Stimulated activated CD4-positive, alpha-beta T cell treated with anti-CD3 and anti-CD28 coated beads, Interleukin-4, amount 100 ng/mL, for 4 hours (primary cell): Measurements from ENCODE around the gene SVBP.
A peak's percentile ranks its signal among the peaks of the same experiment; 100 is the strongest.

Experiments
- DNase-seq, 2 experiments: peaks; one replicate each; pipeline ENCODE4 v3.0.0-alpha.2; 2020

The SVBP gene

DNA sequence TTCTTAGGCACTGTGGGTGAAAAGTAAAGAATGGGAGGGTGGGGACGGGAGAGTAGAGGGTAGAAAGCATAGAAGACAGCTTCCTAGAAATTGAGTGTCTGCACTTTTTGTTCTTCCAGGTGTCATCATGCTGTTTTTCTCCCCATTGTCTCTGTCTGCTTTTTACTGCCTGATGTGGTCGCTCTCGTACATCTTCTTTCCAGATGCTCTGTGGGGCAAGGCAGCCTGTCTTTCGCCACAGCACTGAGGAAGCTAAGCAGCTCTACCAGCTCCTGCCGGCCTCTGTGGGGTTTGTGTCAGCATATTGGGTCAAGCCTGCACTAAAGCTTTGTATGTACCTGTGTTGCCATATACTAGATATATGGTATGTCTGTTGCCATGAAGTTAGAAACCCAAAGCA, 19.2 kb downstream of the SVBP start:
- no peak for DNase-seq

DNA sequence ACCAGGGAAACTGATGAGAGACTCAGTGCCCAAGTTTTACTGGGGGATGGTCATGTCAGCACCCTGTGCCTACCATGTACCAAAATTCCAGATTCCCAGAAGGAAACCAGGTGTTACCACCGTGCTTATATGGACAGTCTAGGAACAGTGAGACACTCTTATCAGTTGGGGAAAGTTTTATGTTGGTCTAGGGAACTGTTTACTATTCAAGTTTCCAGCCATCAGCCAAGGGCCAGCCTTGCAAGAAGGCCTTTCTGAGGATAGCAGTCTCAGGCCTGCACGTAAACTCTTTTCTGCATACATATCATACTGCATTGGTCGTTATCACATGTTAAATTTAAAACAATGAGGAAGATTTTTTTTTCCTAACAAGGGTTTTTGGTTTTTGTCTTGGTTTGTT, 19.8 kb downstream of the SVBP start:
- no peak for DNase-seq

GRCh38 chr1:42793824-42794223, 23.4 kb downstream of the SVBP start:
- no peak for DNase-seq

GRCh38 chr1:42788021-42788420, 29.2 kb downstream of the SVBP start:
- no peak for DNase-seq

DNA sequence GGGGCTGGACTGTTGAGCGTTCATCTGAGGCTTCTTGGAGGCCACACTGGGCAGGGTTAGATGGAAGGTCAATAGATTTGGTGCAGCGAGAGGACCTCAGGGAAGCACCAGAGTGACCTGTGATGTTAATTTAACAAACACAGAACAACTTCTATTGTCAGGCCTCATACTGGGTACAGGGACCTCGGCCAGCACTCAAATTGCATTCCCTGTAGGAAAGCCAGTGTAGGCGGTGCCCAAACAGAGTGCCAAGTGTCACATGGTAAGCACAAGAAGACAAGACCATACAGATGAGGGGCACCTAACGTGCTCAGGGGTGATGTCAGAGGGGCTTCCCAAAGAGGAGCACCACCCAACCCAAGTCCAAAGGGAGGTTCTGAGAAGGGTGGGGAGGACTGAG, 31.1 kb downstream of the SVBP start:
- DNase-seq, result no peak

- DNase-seq, result peak; percentile 40 to 43
These were observed 32.1 kb downstream of the SVBP start, which contains the start of gene TMEM269 for GRCh38 chr1:42784946-42785693. TMEM269 (plus strand) TSS chr1:42784991; CDS start chr1:42789894, 4,903 bp downstream.

DNA sequence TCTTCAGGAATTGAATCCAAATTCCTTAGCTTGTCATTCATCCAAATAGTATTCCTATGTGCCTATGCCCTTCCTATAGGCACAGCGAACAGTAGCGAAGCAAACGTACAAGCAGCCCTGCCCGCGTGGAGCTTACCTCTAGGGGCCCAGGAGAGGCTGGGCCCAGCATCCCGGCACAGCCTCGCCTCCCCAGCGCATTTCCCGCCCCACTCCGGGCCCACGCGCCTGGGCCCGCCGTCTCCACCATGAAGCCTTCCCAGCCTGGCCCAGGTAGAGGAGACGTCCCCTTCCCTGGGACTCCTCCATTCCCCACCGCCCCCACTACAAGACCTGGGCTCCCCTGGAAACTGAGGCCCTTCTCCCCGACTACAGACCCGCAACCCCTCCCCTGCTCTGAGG, 32.7 kb downstream of the SVBP start:
- DNase-seq, result no peak

DNA sequence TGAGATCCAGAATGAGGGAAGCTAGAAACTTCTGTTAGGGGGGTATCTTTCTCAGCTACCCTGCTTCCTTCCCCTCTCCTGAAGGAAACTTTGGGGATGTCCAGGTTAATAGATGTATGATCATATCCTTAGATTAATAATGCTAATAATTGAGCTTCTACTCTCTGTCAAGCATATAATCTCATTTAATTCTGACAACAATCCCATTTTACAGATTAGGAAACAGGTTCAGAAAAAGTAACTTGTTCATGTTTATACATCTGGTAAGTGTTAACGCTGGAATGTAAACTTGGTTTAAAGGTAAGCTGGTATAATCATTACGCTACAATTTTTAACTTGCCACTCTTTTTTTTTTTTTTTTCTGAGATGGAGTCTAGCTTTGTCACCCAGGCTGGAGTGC, 34.1 kb downstream of the SVBP start:
- no peak for DNase-seq

DNA sequence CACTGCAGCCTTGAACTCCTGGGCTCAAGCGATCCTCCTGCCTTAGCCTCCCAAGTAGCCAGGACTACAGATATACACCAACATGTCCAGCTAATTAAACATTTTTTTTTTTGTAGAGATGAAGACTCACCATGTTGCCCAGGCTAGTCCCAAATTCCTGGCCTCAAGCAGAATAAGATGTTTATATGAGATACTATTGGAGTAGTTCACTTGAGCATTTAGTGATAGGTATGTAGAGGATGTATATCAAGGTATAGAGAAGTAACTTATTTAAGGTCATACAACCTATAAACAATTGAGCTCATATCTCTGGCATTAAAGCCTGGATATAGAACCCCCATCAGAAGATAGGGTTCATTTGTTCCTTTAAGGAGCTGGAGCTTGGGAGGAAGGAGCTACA, 37.0 kb downstream of the SVBP start:
- DNase-seq, result no peak

DNA sequence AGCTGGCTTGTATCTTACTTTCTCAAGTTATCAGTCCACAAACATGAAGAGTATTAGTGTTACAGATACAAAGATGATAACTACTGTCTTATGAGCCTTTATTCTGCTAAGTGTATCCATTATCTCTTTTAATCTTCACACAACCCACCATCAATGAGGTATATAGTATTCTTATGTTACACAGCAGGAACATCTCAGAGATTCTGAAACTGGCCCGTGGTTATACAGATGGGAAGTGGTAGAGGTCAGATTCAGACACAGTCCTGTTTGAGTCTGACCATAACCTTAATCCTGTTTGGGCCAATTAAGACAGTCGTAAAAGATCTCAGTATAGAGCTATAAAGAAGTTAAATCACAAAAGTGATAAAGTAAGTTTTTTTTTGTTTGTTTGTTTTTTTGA, 37.5 kb downstream of the SVBP start:
- DNase-seq, result no peak

- no peak for DNase-seq
These were observed 39.3 kb downstream of the SVBP start for GRCh38 chr1:42777852-42778251.

DNA sequence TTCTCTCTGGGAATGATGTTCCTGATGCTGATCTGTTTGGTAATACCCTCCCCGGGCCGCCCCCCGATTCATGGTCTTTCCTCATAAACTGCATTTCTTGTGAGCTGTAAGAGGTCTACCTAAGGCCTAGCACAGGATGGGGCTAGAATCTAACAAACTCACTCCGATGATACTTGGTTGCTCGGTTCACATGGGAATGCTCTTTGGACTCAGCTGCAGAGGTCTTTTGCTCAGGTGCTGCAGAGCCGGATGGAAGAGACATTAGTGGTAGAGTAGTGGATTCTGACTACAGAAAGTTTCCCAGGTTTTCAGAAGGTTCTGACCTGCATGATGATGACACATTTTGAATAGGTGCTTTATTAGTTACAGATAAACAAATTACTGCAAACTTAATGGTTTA, 40.7 kb downstream of the SVBP start:
- DNase-seq, result no peak

DNA sequence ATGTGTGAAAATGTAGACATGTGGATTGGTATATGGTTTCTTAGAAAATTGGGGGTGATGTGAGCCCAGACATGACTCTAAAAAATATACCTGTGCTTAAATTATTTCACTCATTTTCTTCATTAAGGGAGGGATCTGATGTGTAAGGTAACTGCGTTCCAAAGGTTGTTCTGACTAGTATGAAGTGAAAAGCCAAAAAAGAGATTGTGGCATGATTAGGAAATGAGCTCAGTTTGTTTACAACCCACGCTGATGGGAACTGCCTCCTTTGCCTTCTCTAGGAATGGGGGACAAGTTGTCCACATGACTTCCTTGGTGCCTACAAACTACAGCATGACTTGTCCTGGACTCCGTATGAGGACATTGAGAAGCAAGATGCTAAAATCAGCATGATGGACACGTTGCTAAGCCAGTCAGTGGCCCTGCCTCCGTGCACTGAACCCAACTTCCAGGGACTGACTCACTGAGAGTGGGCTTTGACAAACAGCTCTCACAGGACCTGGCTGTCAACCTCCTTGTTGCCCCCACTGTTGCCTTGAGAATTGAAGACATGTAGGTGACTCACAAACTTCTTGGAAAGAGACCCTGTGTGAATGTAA, 42.2 kb downstream of the SVBP start:
- DNase-seq, result no peak

- DNase-seq, result no peak
These were observed 43.8 kb downstream of the SVBP start for GRCh38 chr1:42773420-42773819.

DNA sequence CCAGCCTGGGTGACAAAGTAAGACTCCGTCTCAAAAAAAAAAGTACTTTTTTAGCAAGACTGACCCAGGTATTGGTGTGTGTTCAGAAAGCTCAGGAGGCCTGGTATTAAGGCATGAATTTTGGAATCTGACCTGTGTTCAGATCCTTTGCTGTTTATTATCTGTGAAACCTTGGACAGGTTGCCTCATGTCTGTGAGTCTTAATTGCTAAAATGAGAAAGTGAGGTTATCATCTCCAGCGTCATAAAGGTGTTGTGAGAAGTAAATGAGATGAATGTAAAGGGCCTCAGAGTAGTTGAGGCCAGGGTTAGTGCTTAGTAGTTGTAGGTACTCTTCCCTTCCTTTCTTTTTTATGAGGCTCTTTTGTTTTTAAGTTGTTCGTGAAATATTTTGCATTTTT, 47.4 kb downstream of the SVBP start:
- DNase-seq, result no peak

DNA sequence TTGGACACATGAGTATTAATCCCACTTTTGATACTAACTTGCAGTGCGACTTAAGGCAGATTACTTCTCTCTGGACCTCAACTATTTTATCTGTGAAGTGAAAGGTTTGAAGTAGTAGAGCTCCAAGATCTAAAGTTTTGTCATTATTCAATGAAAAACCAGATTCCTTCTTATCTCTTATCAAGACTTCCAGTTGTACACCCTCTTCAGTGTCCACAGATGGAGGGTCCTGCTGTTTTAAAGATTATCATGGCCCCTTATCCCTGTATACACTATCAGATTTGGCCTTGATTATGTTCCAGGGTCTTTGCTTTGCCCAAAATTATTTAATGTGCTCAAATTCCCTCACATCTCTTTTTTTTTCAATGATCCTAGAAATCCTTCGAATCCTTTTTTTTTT, 49.0 kb downstream of the SVBP start:
- no peak for DNase-seq

- DNase-seq, result no peak
These were observed 49.6 kb downstream of the SVBP start for GRCh38 chr1:42767510-42768000.

DNA sequence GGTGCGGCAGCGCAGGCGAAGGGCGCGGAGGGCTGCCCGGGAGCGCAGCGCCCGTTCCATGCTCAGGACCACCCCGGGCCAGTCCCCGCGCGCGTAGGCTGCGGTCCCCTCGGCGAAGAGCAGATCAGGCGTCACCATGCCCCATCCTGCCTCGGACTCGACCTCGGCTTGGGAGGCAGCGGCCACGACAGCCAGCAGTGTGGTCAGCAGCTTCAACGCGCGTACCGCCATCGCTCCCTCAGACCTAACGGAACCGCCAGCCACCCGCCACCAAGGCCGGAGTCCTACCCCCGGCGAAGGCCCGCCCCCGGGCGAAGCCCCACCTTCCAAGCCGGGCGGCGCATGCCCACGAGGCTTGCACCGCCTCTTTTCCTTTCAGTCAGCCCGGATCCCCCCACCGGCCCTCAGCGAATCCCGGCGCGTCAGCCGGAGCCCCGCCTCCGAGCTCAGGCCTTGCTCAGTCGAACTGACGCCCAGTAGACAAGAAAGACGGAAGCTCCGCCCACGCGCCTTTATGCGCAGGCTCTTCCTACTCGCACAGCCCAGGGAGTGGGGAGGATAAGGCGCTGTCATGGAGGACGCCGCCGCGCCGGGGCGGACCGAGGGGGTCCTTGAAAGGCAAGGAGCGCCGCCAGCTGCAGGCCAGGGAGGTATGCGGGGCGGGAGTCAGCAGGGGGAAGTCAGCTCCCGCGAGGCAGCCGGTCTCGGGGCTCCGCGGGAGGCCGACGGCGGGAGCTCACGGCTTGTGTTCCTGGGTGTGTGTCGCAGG, 50.3 kb downstream of the SVBP start, which contains the start of the genes C1orf50 and P3H1:
Gene C1orf50 (plus strand): TSS at position 509 of the 769 bp plus-strand sequence. CDS start 63 bp downstream, at position 572.
Gene P3H1 (minus strand): TSS at position 288 of the 769 bp plus-strand sequence. CDS start 57 bp downstream, at position 231.
- peak; percentile 99 to 100 for DNase-seq

DNA sequence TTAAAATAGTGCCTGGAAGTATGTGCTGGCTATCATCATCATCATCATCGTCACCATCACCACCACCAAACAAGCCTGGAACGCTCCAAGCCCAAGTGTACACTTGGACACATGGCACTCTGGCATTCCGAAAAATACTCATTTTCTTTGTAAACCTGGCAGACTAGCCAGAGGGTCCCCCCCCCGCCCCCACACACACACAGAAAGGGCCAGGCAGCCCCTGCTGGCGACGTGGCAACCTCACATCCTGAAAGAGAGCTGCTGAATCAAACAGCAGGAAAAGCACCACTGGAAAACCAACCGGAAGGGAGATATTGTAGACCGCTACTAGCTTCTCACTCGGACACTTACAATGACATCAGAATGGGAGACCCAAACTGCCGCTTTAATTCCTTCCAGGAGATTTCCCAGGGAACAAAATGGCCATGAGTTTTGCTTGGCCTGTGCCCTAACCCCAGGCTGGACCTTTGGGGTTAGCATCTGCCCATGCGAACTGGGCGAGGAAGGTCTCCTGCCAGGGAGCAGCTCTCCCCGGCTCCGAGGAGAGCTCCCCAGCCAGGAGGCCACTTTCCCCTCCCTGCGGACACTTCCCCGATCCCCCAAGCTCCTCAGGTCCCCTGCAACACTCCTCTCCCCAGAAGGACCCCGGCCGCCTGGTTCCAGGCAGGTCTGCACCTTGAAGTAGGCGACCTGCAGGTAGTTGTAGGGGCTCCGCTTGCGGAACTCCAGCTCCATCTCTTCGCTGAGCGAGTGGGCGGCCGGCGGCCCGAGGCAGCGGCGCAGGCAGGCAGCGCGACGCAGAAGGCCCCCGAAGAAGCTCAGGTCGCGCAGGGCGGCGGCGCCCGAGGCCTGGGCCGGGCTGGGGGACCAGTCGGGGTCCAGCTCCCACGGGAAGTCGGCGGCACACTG, 51.1 kb downstream of the SVBP start:
- peak; percentile 47 to 50 for DNase-seq

- DNase-seq, result no peak
These were observed 51.9 kb downstream of the SVBP start for GRCh38 chr1:42765269-42765668.

DNA sequence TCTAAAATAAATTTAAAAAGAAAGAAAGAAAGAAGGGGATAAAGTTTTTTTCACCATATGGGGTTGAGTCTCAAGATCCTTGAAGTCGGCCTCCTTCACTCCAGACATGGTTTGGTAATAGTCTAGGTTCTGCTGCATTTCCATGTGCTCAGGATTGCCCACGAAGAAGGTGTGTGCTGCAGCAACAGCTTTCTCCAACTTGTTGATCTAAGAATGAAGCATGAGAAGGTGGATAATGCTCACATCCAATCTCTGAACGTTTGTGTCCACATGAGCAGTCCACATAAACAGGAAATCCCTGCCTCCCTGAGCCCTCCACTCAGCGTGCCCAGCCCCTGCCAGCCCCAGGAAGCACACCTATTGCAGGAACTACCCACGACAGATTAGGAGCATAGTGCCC, 54.9 kb downstream of the SVBP start:
- no peak for DNase-seq

DNA sequence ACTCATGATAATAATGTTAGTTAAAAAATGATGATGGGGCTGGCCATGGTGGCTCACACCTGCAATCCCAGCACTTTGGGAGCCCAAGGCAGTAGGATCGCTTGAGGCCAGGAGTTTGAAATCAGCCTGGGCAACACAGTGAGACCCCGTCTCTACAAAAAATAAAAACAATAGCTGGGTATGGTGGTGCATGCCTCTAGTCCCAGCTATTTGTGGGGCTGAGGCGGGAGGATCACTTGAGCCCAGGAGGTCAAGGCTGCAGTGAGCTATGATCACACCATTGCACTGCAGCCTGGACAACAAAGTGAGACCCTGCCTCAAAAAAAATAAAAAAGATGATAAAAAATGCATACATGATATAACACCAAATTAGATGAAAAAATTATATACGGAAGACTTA, 55.6 kb downstream of the SVBP start:
- DNase-seq, result no peak
